Measurements from ENCODE around the gene GLRB.
"Not testable (repeated sequence)": the region's sequence is repeated elsewhere in the genome, so short reads cannot be mapped to it uniquely, and the experiment has no call there.

The GLRB gene

GRCh38 chr4:157172011-157172410 lies 96.1 kb downstream of the GLRB start:
- no peak overlapping the region for H3K4me3 Mint-ChIP-seq
- no peaks in the 10 kb centered on the region for H3K36me3 Mint-ChIP-seq
- no peaks in the 10 kb centered on the region for H3K27me3 Mint-ChIP-seq
- no peak for ATAC-seq (ENCODE audit: low read depth)
- no peak overlapping the region for H3K27ac Mint-ChIP-seq
- H3K4me1 Mint-ChIP-seq: no peaks in the 10 kb centered on the region
- no peaks in the 10 kb centered on the region for H3K9me3 Mint-ChIP-seq
- no peak for DNase-seq (ENCODE audit: low spot score in 2 of 2)

- H3K27me3 Mint-ChIP-seq; H3K9me3 Mint-ChIP-seq; H3K4me1 Mint-ChIP-seq; H3K4me3 Mint-ChIP-seq; H3K27ac Mint-ChIP-seq; H3K36me3 Mint-ChIP-seq; ATAC-seq (ENCODE audit: low read depth); DNase-seq (ENCODE audit: low spot score in 2 of 2): not testable (repeated sequence)
These were observed 104.3 kb downstream of the GLRB start for GRCh38 chr4:157180268-157180667.

GRCh38 chr4:157184300-157184699 lies 108.3 kb downstream of the GLRB start:
- no peaks in the 10 kb centered on the region for H3K9me3 Mint-ChIP-seq
- no peaks in the 10 kb centered on the region for H3K36me3 Mint-ChIP-seq
- H3K27me3 Mint-ChIP-seq: no peaks in the 10 kb centered on the region
- no peak overlapping the region for H3K4me3 Mint-ChIP-seq
- no peak for ATAC-seq (ENCODE audit: low read depth)
- DNase-seq (ENCODE audit: low spot score in 2 of 2): no peak
- H3K4me1 Mint-ChIP-seq: no peaks in the 10 kb centered on the region
- H3K27ac Mint-ChIP-seq: no peak overlapping the region

GRCh38 chr4:157185363-157185762 lies 109.4 kb downstream of the GLRB start:
- no peaks in the 10 kb centered on the region for H3K4me1 Mint-ChIP-seq
- DNase-seq (ENCODE audit: low spot score in 2 of 2): no peak

GRCh38 chr4:157195374-157195773 lies 119.4 kb downstream of the GLRB start:
- no peaks in the 10 kb centered on the region for H3K27me3 Mint-ChIP-seq
- H3K27ac Mint-ChIP-seq: no peak overlapping the region
- DNase-seq (ENCODE audit: low spot score in 2 of 2) (no peak), ATAC-seq (ENCODE audit: low read depth) (no peak)
- H3K9me3 Mint-ChIP-seq: peaks cover 3% of the 10 kb centered on the region
- no peaks in the 10 kb centered on the region for H3K36me3 Mint-ChIP-seq
- no peaks in the 10 kb centered on the region for H3K4me1 Mint-ChIP-seq
- H3K4me3 Mint-ChIP-seq: no peak overlapping the region

More at GRCh38 chr4:157185363-157185762, 109.4 kb downstream of the GLRB start:
- no peaks in the 10 kb centered on the region for H3K27me3 Mint-ChIP-seq
- H3K27ac Mint-ChIP-seq: no peak overlapping the region
- no peak overlapping the region for H3K4me3 Mint-ChIP-seq
- H3K9me3 Mint-ChIP-seq: no peaks in the 10 kb centered on the region
- H3K36me3 Mint-ChIP-seq: no peaks in the 10 kb centered on the region
- no peak for ATAC-seq (ENCODE audit: low read depth)

GRCh38 chr4:157196046-157196445 lies 120.1 kb downstream of the GLRB start:
- peaks cover 3% of the 10 kb centered on the region for H3K9me3 Mint-ChIP-seq
- H3K4me1 Mint-ChIP-seq: no peaks in the 10 kb centered on the region
- no peak overlapping the region for H3K4me3 Mint-ChIP-seq
- no peak overlapping the region for H3K27ac Mint-ChIP-seq
- DNase-seq (ENCODE audit: low spot score in 2 of 2): no peak
- H3K36me3 Mint-ChIP-seq: no peaks in the 10 kb centered on the region
- no peaks in the 10 kb centered on the region for H3K27me3 Mint-ChIP-seq
- no peak for ATAC-seq (ENCODE audit: low read depth)

GRCh38 chr4:157204634-157205244 lies 128.8 kb downstream of the GLRB start:
- H3K4me3 Mint-ChIP-seq: no peak overlapping the region
- H3K9me3 Mint-ChIP-seq: peaks cover 5% of the 10 kb centered on the region
- DNase-seq (ENCODE audit: low spot score in 2 of 2) (no peak), ATAC-seq (ENCODE audit: low read depth) (no peak)
- H3K27ac Mint-ChIP-seq: no peak overlapping the region
- H3K27me3 Mint-ChIP-seq: no peaks in the 10 kb centered on the region
- no peaks in the 10 kb centered on the region for H3K36me3 Mint-ChIP-seq
- H3K4me1 Mint-ChIP-seq: no peaks in the 10 kb centered on the region

- no peak overlapping the region for H3K27ac Mint-ChIP-seq
- H3K27me3 Mint-ChIP-seq: peaks cover 5% of the 10 kb centered on the region
- ATAC-seq (ENCODE audit: low read depth) (no peak), DNase-seq (ENCODE audit: low spot score in 2 of 2) (no peak)
- H3K4me1 Mint-ChIP-seq: no peaks in the 10 kb centered on the region
- peaks cover 5% of the 10 kb centered on the region for H3K9me3 Mint-ChIP-seq
- no peak overlapping the region for H3K4me3 Mint-ChIP-seq
- H3K36me3 Mint-ChIP-seq: no peaks in the 10 kb centered on the region
These were observed 141.8 kb downstream of the GLRB start for GRCh38 chr4:157217708-157218107.

GRCh38 chr4:157219711-157220370 lies 143.9 kb downstream of the GLRB start:
- H3K4me1 Mint-ChIP-seq: no peaks in the 10 kb centered on the region
- H3K4me3 Mint-ChIP-seq: no peak overlapping the region
- H3K27ac Mint-ChIP-seq: no peak overlapping the region
- H3K36me3 Mint-ChIP-seq: no peaks in the 10 kb centered on the region
- peaks cover 5% of the 10 kb centered on the region for H3K9me3 Mint-ChIP-seq
- DNase-seq (ENCODE audit: low spot score in 2 of 2): no peak
- no peak for ATAC-seq (ENCODE audit: low read depth)
- H3K27me3 Mint-ChIP-seq: peaks cover 5% of the 10 kb centered on the region

- H3K27me3 Mint-ChIP-seq: peaks cover 5% of the 10 kb centered on the region
- peaks cover 5% of the 10 kb centered on the region for H3K9me3 Mint-ChIP-seq
- DNase-seq (ENCODE audit: low spot score in 2 of 2): no peak
- H3K27ac Mint-ChIP-seq: no peak within 1 kb of the TSS
- H3K36me3 Mint-ChIP-seq: no peaks in the 10 kb centered on the region
- H3K4me1 Mint-ChIP-seq: no peaks in the 10 kb centered on the region
- no peak within 1 kb of the TSS for H3K4me3 Mint-ChIP-seq
- no peak for ATAC-seq (ENCODE audit: low read depth)
These were observed 144.5 kb downstream of the GLRB start, which contains the start of gene GRIA2 for GRCh38 chr4:157220371-157220881. Gene GRIA2 (plus strand): TSS chr4:157220728. CDS start chr4:157221043, 315 bp downstream.

GRCh38 chr4:157221426-157221894 lies 145.5 kb downstream of the GLRB start:
- H3K9me3 Mint-ChIP-seq: peaks cover 5% of the 10 kb centered on the region
- H3K27me3 Mint-ChIP-seq: peaks cover 5% of the 10 kb centered on the region
- H3K27ac Mint-ChIP-seq: no peak overlapping the region

More at GRCh38 chr4:157221426-157221894, 145.5 kb downstream of the GLRB start:
- H3K4me1 Mint-ChIP-seq: no peaks in the 10 kb centered on the region
- H3K4me3 Mint-ChIP-seq: no peak overlapping the region
- no peak for ATAC-seq (ENCODE audit: low read depth)
- no peaks in the 10 kb centered on the region for H3K36me3 Mint-ChIP-seq
- DNase-seq (ENCODE audit: low spot score in 2 of 2): no peak

Measured in memory B cell (primary cell).